Right kidney (tissue), 1 donor: ENCODE results near the gene BCL2.

Source experiments
- DNase-seq: peaks from one replicate; pipeline ENCODE4 v3.0.0-alpha.2; 2016

Gene BCL2

GRCh38 chr18:63083555-63083954 lies 236.0 kb downstream of the BCL2 start:
- no peak for DNase-seq

GRCh38 chr18:63083020-63083531 lies 236.5 kb downstream of the BCL2 start:
- DNase-seq, result no peak

- DNase-seq, result no peak
These were observed 237.1 kb downstream of the BCL2 start for GRCh38 chr18:63082366-63083019.

GRCh38 chr18:63079114-63079513 lies 240.5 kb downstream of the BCL2 start:
- no peak for DNase-seq

GRCh38 chr18:63078471-63078870 lies 241.1 kb downstream of the BCL2 start:
- no peak for DNase-seq

GRCh38 chr18:63074981-63075404 lies 244.6 kb downstream of the BCL2 start:
- DNase-seq, result peak; percentile 79

- DNase-seq, result no peak
These were observed 246.1 kb downstream of the BCL2 start for GRCh38 chr18:63073481-63073880.
